ENCODE data around the gene GNAS. TPM values are rescaled to one million over a fixed set of nuclear protein-coding genes. Genes with fewer than 3 reads are reported as not detected.

The GNAS gene
- total and polyA plus RNA-seq, 9 of the 15 experiments (the other 6 are each of a cell fraction or from before 2014, with no cell fraction given): 128 to 648 (median 266) TPM

- no peak for TF ChIP-seq ILK (tag; IDR thresholded peaks at IDR 0.05; ENCODE audit: borderline replicate concordance, low read depth)
- TF ChIP-seq KDM5B (IDR thresholded peaks at IDR 0.05; ENCODE audit: insufficient replicate concordance, low read depth, low read length): peak; percentile 98
- TF ChIP-seq ZC3H11A (IDR thresholded peaks at IDR 0.05; ENCODE audit: low read depth, low read length): no peak
- no peak for TF ChIP-seq IRF2 (CRISPR knock-in tag; IDR thresholded peaks at IDR 0.05)
- TF ChIP-seq ARID4B (CRISPR knock-in tag; IDR thresholded peaks at IDR 0.05): no peak
- TF ChIP-seq PTTG1 (tag; IDR thresholded peaks at IDR 0.05; ENCODE audit: low read depth): no peak
- TF ChIP-seq YY1 (IDR thresholded peaks at IDR 0.05; ENCODE audit: borderline replicate concordance in 1 of 3, control insufficient read depth in 1 of 3, extremely low read depth in 1 of 3, insufficient read depth in 3 of 3, insufficient read length in 1 of 3, insufficient replicate concordance in 2 of 3, low read depth in 1 of 3, low read length in 2 of 3): peak in 2 of 3 experiments; percentile 41 to 62
- TF ChIP-seq RFX1 (IDR thresholded peaks at IDR 0.05): no peak
- TF ChIP-seq ZNF280B (CRISPR knock-in tag; IDR thresholded peaks at IDR 0.05): no peak
- TF ChIP-seq NR0B1 (IDR thresholded peaks at IDR 0.05; ENCODE audit: partially characterized antibody): no peak
- TF ChIP-seq GABPA (tag; conservative IDR thresholded peaks at IDR 0.05; ENCODE audit: low read depth): no peak
- peak; percentile 59; the same call in 1 of the 2 replicates for TF ChIP-seq TCF7L2 (IDR thresholded peaks at IDR 0.05; ENCODE audit: low read depth, low read length)
- peak; percentile 67; the same call in 1 of the 2 replicates for TF ChIP-seq PHF8 (IDR thresholded peaks at IDR 0.05; ENCODE audit: borderline replicate concordance, low read length)
- peak; percentile 26 for TF ChIP-seq CCNT2 (IDR thresholded peaks at IDR 0.05; ENCODE audit: borderline replicate concordance, extremely low read depth, insufficient read length, low read depth, low read length)
- TF ChIP-seq RUNX1 (IDR thresholded peaks at IDR 0.05; ENCODE audit: low read depth): no peak
- TF ChIP-seq ELK1 (CRISPR knock-in tag; IDR thresholded peaks at IDR 0.05): no peak
Observed at GRCh38 chr20:58888521-58889333, 36.2 kb downstream of the GNAS start (continued).
